ENCODE results near the gene CXorf58. TPM values are rescaled to one million over a fixed set of nuclear protein-coding genes. Genes with fewer than 3 reads are reported as not detected.

CXorf58 gene
- total and polyA plus RNA-seq, 9 of the 15 experiments (the other 6 are each of a cell fraction or from before 2014, with no cell fraction given) = 0.10 to 0.27 (median 0.16) TPM; not detected in 3

DNA sequence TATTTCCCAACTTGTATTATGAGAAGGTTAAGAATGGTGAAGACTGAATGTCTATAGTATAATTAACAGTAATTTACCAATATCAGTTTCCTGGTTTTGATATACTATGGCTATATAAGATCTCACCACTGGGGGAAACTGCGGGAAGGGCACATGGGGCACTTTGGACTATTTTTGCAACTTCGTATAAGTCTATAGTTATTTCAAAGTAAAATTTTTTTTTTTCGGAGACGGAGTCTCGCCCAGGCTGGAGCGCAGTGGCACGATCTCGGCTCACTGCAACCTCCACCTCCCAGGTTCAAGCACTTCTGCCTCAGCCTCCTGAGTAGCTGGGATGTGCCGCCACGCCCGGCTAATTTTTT lies 46.1 kb downstream of the CXorf58 start (continued):
- TF ChIP-seq, protein P1, sequence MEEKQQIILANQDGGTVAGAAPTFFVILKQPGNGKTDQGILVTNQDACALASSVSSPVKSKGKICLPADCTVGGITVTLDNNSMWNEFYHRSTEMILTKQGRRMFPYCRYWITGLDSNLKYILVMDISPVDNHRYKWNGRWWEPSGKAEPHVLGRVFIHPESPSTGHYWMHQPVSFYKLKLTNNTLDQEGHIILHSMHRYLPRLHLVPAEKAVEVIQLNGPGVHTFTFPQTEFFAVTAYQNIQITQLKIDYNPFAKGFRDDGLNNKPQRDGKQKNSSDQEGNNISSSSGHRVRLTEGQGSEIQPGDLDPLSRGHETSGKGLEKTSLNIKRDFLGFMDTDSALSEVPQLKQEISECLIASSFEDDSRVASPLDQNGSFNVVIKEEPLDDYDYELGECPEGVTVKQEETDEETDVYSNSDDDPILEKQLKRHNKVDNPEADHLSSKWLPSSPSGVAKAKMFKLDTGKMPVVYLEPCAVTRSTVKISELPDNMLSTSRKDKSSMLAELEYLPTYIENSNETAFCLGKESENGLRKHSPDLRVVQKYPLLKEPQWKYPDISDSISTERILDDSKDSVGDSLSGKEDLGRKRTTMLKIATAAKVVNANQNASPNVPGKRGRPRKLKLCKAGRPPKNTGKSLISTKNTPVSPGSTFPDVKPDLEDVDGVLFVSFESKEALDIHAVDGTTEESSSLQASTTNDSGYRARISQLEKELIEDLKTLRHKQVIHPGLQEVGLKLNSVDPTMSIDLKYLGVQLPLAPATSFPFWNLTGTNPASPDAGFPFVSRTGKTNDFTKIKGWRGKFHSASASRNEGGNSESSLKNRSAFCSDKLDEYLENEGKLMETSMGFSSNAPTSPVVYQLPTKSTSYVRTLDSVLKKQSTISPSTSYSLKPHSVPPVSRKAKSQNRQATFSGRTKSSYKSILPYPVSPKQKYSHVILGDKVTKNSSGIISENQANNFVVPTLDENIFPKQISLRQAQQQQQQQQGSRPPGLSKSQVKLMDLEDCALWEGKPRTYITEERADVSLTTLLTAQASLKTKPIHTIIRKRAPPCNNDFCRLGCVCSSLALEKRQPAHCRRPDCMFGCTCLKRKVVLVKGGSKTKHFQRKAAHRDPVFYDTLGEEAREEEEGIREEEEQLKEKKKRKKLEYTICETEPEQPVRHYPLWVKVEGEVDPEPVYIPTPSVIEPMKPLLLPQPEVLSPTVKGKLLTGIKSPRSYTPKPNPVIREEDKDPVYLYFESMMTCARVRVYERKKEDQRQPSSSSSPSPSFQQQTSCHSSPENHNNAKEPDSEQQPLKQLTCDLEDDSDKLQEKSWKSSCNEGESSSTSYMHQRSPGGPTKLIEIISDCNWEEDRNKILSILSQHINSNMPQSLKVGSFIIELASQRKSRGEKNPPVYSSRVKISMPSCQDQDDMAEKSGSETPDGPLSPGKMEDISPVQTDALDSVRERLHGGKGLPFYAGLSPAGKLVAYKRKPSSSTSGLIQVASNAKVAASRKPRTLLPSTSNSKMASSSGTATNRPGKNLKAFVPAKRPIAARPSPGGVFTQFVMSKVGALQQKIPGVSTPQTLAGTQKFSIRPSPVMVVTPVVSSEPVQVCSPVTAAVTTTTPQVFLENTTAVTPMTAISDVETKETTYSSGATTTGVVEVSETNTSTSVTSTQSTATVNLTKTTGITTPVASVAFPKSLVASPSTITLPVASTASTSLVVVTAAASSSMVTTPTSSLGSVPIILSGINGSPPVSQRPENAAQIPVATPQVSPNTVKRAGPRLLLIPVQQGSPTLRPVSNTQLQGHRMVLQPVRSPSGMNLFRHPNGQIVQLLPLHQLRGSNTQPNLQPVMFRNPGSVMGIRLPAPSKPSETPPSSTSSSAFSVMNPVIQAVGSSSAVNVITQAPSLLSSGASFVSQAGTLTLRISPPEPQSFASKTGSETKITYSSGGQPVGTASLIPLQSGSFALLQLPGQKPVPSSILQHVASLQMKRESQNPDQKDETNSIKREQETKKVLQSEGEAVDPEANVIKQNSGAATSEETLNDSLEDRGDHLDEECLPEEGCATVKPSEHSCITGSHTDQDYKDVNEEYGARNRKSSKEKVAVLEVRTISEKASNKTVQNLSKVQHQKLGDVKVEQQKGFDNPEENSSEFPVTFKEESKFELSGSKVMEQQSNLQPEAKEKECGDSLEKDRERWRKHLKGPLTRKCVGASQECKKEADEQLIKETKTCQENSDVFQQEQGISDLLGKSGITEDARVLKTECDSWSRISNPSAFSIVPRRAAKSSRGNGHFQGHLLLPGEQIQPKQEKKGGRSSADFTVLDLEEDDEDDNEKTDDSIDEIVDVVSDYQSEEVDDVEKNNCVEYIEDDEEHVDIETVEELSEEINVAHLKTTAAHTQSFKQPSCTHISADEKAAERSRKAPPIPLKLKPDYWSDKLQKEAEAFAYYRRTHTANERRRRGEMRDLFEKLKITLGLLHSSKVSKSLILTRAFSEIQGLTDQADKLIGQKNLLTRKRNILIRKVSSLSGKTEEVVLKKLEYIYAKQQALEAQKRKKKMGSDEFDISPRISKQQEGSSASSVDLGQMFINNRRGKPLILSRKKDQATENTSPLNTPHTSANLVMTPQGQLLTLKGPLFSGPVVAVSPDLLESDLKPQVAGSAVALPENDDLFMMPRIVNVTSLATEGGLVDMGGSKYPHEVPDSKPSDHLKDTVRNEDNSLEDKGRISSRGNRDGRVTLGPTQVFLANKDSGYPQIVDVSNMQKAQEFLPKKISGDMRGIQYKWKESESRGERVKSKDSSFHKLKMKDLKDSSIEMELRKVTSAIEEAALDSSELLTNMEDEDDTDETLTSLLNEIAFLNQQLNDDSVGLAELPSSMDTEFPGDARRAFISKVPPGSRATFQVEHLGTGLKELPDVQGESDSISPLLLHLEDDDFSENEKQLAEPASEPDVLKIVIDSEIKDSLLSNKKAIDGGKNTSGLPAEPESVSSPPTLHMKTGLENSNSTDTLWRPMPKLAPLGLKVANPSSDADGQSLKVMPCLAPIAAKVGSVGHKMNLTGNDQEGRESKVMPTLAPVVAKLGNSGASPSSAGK (IDR thresholded peaks at IDR 0.05) = peak; percentile 44; the same call in 1 of the 2 replicates
- TF ChIP-seq SMAD2 (IDR thresholded peaks at IDR 0.05; ENCODE audit: low read depth, low read length) (no peak), EP400 (IDR thresholded peaks at IDR 0.05) (peak; percentile 10; the same call in 1 of the 2 replicates), STAT5B (CRISPR knock-in tag; IDR thresholded peaks at IDR 0.05) (no peak), POLR2G (IDR thresholded peaks at IDR 0.05; ENCODE audit: low read depth, low read length) (0 out of 2 replicates have a peak, but pooled peaks have one; percentile 20), NR4A1 (CRISPR knock-in tag; IDR thresholded peaks at IDR 0.05) (no peak), NR4A1 (tag; IDR thresholded peaks at IDR 0.05) (peak; percentile 11; the same call in 1 of the 2 replicates), CXXC5 (CRISPR knock-in tag; IDR thresholded peaks at IDR 0.05) (peak; percentile 13)
- TF ChIP-seq, protein P2, sequence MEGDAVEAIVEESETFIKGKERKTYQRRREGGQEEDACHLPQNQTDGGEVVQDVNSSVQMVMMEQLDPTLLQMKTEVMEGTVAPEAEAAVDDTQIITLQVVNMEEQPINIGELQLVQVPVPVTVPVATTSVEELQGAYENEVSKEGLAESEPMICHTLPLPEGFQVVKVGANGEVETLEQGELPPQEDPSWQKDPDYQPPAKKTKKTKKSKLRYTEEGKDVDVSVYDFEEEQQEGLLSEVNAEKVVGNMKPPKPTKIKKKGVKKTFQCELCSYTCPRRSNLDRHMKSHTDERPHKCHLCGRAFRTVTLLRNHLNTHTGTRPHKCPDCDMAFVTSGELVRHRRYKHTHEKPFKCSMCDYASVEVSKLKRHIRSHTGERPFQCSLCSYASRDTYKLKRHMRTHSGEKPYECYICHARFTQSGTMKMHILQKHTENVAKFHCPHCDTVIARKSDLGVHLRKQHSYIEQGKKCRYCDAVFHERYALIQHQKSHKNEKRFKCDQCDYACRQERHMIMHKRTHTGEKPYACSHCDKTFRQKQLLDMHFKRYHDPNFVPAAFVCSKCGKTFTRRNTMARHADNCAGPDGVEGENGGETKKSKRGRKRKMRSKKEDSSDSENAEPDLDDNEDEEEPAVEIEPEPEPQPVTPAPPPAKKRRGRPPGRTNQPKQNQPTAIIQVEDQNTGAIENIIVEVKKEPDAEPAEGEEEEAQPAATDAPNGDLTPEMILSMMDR (IDR thresholded peaks at IDR 0.05 in 2 of 3, conservative IDR thresholded peaks at IDR 0.05 in 1 of 3; ENCODE audit: insufficient read depth in 2 of 3, low read depth in 1 of 3, low read length in 3 of 3) = peak in 1 of 3 experiments; percentile 39; a peak in 1 of 6 replicates
- TF ChIP-seq, protein P3, sequence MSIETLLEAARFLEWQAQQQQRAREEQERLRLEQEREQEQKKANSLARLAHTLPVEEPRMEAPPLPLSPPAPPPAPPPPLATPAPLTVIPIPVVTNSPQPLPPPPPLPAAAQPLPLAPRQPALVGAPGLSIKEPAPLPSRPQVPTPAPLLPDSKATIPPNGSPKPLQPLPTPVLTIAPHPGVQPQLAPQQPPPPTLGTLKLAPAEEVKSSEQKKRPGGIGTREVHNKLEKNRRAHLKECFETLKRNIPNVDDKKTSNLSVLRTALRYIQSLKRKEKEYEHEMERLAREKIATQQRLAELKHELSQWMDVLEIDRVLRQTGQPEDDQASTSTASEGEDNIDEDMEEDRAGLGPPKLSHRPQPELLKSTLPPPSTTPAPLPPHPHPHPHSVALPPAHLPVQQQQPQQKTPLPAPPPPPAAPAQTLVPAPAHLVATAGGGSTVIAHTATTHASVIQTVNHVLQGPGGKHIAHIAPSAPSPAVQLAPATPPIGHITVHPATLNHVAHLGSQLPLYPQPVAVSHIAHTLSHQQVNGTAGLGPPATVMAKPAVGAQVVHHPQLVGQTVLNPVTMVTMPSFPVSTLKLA (conservative IDR thresholded peaks at IDR 0.05) = 0 out of 4 replicates have a peak, but pooled peaks of 1 of the 2 experiments have one; percentile 14
- TF ChIP-seq, protein P4, sequence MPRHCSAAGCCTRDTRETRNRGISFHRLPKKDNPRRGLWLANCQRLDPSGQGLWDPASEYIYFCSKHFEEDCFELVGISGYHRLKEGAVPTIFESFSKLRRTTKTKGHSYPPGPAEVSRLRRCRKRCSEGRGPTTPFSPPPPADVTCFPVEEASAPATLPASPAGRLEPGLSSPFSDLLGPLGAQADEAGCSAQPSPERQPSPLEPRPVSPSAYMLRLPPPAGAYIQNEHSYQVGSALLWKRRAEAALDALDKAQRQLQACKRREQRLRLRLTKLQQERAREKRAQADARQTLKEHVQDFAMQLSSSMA (CRISPR knock-in tag; IDR thresholded peaks at IDR 0.05) = no peak
